ENCODE results near the gene SHE.

Gene SHE

DNA sequence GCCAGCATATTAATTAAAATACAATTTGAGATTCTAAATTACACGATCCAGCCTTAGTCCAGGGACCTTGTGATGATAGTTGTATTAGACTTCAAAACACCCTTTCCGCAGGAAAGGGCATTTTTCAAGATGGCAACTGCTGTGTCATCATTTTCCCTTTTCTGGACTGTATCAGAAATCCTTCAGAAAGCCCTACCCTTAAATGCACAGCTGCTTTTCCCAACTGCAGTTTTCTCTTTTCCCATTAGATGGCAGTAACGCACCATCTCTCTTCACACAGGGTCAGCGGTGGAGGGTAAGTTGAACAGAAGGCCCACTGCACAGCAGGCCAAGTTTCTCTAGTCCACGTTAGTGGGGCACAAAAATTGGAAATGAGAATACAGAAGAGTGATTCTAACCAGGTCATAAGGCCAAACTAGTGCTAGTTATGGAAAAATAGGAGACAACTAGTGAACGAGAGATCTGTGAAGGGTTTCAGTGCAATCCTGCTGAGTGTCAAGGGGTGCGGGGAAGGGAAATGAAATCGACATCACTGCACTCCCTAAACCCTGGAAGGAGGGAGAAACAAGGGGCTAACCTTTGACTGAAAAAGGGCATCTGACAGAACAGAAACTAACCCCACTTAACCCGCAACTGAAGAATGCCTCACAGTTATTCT is 22.3 kb downstream of the SHE start:
- peak; percentile 77 for DNase-seq (ENCODE audit: low spot score)

DNA sequence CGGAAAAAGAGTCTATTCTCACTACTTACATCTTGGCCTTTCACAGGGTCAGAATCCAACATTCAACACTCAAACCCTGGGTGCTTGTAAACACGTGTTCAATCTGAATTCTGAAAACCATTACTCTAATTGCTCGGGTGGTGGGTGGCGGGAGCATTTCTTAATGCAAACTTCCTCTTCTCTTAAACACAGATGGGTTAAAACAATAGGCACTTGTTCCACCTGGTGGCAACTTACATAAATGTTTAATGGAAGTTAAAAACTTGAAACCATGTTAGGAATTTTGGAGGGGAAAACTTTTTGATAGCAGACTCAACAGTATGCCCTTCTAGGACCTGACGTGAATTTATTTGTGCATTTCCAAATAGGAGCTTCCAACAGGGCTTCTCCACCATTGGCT is 23.6 kb downstream of the SHE start:
- DNase-seq (ENCODE audit: low spot score): no peak

DNA sequence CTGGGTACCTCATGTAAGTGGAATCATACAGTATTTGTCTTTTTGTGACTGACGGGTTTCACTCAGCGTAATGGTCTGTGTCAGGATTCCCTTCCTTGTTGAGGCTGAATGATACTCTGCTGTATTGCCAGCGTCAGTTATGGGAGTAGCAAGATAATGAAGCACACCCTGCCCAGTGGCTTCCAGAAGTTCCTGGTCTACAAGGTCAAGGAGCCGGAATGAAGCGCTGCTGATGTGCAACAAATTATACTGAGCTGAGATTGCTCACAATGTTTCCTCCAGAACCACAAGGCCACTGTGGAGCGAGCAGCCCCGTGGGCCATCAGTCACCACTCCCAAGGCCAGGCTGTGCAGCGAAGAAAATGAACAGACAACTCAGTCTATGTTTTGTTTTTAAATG is 24.2 kb downstream of the SHE start:
- DNase-seq (ENCODE audit: low spot score): no peak

DNA sequence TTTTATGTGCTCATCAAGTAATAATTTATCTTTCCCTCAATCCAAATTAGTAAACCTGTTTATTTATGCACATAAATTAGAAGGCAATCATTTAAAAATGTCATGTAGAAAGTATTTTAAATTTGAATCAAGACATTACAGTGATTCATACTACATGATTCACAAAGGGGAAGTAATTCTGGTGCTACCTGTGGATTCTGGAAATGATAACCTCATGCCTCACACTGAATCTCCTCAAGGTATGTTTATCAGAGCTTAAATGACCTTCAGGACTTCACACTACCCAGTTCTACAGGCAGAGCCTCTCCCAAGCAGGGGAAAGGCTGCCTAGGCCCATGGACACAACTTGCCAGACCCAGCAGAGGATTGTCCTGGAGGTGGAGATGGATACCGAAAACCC is 25.4 kb downstream of the SHE start:
- DNase-seq (ENCODE audit: low spot score): no peak

DNA sequence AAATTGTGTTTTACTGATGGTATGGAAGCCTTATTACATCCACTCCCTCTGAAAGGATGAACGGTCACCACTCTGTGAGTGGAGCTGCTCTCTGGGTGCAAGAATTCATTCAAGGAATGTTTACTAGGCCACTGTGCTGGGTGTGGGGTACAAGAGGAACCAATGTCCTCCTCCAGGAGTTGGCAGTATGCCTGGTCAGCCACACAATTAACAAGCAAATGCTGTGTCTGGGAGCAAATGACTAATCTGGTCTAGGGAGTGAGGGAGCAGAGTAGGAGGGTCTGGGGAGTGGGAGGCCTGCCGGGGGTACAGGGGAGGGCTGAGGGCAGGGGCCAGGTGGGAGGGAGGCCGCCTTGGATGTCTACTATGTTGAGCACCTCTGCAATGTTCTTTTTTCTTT is 27.4 kb downstream of the SHE start:
- peak; percentile 62 for DNase-seq (ENCODE audit: low spot score)

DNA sequence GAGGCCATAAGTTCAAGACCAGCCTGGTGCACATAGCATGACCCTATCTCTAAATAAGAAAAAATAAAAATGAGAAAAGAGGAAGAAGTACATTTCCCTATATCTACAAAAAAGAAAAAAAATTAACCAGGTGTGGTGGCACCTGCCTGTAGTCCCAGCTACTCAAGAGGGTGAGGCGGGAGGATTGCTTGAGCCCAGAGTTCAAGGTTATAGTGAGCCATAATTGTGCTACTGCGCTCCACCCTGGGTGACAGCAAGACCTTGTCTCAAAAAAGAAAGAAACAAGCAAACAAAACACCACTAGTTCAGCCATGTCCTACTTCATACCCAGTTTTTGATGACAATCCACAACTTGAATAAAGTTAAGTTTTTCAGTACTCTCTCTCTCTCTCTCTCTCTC is 30.9 kb downstream of the SHE start:
- DNase-seq (ENCODE audit: low spot score): no peak

DNA sequence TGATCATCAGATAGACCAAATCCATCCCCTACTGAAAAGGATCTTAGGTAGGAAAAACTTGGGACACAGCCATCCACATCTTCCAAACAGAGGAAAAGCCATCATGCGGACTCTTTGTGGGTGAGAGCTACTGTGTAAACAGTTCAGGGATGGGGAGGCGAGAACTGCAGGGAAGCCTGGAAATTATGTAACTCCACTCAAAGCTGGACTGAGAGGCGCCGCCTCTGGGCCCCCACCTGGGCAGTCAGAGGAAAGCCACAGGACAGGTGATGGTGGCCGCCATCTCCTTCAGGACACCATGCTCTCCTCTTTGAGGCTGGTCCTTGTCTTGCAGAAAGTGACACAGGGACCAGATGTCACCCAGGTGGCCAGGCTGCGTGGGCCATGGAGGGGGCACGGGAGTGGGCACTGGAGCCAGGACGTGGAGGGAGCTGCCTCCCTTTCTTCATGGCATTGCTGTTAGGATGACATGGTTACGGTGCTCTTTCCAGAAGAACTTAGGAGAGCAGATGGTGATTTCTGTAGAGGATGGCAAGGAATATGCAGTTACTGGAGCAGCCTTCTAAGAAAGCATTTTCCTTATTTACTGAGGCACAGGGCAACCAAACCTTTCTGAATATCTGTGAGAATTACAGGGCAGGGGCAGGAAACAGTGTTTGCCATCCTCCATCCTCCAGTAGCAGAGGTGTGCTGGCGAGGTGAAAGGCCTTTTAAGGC is 32.2 kb downstream of the SHE start:
- DNase-seq (ENCODE audit: low spot score): no peak

DNA sequence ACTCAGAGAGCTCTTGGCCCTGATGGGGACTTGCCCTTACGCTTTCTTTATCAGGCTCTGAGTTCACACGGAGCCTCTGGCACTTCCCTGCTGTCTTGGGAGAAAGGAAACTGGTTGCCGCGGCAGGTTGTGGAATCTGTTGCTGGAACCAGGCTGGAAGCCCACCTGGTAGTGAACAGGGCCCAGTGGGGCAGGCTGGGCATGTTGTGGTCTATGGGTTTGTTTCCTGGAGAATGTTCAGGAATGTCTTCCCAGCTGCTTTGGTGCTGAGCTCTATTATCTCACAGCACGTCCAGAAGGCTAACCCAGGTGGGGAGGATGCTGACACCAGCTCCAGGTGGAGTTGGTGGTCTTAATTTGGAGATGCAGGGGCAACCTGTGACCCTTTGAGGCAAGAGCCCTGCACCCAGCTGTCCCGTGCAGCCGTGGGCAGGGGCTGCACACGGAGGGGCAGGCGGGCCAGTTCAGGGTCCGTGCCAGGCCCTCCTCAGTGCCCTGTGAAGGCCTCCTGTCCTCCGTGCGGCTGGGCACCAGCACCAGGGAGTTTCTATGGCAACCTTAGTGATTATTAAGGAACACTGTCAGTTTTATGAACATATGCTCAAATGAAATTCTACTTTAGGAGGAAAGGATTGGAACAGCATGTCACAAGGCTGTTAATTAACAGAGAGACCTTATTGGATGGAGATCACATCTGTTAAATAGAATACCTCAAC is 33.5 kb downstream of the SHE start:
- no peak for DNase-seq (ENCODE audit: low spot score)

DNA sequence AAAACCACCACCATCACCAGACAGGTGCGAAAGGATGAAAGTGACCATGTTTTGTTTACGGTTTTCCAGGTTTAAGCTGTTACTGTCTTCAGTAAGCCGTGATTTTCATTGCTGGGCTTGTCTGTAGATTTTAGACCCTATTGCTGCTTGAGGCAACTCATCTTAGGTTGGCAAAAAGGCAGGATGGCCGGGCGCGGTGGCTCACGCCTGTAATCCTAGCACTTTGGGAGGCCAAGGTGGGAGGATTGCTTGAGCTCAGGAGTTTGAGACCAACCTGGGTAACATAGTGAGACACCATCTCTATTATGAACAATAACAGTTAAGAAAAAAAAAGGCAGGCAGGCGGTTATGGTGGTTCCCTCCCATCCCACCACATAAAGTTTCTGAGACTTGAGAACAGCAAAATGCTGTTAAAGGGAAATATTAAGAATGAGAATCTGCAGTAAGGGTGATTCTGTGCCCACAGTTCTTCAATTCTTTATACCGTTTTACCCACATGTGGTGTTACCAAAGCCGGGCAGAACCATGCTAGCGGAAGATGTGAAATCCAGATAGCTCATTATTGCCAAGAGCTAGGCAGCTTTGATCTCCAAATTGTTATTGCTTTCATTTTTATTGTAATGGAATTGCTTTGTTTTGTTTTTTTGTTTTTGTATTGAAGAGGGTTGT is 34.6 kb downstream of the SHE start:
- DNase-seq (ENCODE audit: low spot score): no peak

DNA sequence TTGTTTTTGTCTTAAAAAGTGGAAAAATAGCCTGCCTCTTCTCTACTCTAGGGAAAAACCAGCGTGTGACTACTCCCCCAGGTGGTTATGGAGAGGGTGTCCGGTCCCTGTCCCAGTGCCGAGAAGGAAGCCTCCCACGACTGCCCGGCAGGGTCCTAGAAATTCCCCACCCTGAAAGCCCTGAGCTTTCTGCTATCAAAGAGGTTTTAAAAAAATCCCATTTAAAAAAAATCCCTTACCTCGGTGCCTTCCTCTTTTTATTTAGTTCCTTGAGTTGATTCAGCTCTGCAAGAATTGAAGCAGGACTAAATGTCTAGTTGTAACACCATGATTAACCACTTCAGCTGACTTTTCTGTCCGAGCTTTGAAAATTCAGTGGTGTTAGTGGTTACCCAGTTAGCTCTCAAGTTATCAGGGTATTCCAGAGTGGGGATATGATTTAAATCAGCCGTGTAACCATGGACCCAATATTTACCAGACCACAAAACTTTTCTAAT is 35.2 kb downstream of the SHE start:
- DNase-seq (ENCODE audit: low spot score): no peak

DNA sequence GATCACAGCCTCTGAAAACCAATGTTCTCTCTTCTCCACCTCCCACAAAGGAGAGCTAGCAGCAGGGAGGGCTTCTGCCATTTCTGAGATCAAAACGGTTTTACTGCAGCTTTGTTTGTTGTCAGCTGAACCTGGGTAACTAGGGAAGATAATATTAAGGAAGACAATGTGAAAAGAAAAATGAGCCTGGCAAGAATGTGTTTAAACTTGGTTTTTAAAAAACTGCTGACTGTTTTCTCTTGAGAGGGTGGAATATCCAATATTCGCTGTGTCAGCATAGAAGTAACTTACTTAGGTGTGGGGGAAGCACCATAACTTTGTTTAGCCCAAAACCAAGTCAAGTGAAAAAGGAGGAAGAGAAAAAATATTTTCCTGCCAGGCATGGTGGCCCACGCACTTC is 36.0 kb downstream of the SHE start:
- DNase-seq (ENCODE audit: low spot score): no peak

DNA sequence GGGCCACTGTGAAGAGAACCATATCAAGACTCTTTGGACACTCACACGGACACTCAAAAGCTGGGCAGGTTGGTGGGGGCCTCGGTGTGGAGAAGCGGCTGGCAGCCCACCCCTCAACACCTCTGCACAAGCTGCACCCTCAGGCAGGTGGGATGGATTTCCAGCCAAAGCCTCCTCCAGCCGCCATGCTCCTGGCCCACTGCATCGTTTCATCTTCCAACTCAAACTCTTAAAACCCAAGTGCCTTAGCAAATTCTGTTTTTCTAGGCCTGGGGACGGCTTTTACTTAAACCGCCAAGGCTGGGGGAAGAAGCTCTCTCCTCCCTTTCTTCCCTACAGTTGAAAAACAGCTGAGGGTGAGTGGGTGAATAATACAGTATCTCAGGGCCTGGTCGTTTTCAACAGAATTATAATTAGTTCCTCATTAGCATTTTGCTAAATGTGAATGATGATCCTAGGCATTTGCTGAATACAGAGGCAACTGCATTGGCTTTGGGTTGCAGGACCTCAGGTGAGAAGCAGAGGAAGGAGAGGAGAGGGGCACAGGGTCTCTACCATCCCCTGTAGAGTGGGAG is 36.5 kb downstream of the SHE start:
- DNase-seq (ENCODE audit: low spot score): no peak

DNA sequence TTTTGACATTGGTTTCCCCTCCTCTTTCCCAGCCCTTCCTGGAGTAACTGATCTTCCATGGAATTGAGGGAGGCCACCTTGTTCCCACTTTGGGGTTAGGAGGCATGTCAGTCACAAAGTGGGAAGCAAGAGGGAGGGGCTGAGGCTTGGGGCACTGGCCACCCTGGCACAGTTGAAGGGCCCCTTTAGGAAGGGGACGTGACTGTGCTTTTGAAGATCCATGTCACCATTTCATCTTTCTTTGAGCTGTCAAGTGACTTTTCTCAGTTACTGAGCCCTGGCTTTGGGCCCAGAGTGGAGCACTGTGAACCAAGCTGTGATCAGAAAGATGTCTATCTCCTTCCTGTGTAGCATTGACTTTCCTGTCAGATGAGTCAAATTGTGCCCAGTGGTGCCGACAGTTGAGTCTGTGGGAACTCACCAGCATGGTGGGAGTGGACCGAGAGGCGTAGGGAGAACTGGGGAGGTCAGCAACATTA is 38.7 kb downstream of the SHE start:
- no peak for DNase-seq (ENCODE audit: low spot score)

DNA sequence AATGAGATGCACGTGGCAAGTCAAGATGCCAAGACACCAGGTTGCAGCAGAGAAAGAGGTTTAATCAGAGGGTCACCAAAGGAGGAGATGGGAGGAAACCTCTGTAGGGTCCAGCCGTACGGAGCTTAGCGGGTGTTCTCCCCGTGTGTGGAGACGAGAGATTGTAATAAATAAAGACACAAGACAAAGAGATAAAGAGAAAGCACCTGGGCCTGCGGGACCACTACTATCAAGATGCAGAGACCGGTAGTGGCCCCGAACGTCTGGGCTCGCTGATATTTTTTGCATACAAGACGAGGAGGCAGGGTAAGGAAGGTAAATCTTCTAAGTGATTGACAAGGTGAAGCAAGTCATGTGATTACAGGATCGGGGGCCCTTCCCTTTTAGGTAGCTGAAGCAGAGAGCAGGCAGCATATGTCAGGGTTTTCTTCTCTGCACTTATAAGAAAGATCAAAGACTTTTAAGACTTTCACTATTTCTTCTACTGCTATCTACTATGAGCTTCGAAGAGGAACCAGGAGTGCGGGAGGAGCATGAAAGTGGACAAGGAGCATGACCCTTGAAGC is 41.4 kb downstream of the SHE start:
- no peak for DNase-seq (ENCODE audit: low spot score)

DNA sequence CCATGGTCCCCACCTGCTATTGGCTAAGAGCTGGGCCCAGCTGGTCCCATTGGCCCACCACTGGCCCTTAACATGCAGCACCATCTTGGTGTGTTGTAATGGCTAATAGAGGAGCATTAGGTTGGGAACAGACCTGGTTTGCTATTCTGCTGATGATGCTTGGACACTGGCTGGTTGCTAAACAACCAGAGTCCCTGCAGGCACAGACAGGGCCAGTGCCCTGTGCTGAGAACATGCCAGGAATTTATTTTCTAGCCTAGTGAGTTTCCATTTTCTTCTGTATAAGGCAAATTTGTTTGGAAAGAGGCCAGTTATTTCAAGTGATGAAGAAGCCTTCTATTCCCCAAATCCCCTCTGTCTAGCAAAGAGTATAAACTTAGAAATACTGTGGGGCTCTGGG is 43.1 kb downstream of the SHE start:
- DNase-seq (ENCODE audit: low spot score): no peak

DNA sequence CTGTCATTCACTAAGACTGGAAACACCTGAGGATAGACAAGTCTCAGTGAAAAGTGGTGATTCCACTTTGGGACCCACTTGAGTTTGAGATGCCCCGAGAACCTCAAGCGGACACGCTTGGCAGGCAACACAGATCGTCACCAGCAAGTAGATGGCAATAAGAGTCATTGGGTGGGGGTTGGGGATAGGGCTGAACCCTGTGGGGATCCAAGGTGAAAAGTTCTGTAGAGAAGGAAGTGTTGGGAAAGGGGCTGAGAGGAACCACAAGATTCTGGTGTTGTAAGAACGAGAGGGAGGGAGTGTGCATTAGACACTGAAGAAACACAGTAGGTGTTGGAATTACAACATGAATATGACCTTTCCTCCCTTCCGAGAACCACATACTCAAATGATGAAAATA is 45.6 kb downstream of the SHE start:
- DNase-seq (ENCODE audit: low spot score): no peak

DNA sequence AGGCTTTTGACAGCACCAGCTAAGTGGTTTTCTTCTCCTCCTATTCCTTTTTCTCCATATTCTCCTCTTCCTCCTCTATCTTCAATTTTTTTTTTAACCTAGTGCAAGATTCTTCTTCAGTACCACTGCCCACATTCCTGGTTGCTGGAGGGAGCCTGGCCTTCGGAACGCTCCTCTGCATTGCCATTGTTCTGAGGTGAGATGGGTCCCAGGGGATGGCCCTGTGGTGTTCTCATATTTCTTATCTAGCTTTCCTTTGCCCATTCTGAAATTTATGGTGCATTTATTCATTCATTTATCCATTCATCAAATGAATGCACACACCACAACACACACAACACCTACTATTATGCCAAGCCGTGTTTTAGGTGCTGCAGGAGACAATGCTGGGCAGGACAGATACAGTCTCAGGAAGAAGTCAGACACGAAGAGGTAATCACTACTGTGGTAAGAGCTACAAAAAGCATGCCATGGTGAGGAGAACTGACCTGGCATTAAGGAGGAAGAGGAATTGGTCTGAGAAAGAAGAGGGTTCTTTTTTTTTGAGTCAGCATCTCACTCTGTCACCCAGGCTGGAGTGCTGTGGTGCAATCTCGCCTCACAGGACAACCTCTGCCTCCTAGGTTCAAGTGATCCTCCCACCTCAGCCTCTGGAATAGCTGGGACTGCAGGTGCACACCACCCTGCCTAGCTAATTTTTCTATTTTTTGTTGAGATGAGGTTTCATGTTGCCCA is 47.7 kb downstream of the SHE start:
- DNase-seq (ENCODE audit: low spot score): no peak

DNA sequence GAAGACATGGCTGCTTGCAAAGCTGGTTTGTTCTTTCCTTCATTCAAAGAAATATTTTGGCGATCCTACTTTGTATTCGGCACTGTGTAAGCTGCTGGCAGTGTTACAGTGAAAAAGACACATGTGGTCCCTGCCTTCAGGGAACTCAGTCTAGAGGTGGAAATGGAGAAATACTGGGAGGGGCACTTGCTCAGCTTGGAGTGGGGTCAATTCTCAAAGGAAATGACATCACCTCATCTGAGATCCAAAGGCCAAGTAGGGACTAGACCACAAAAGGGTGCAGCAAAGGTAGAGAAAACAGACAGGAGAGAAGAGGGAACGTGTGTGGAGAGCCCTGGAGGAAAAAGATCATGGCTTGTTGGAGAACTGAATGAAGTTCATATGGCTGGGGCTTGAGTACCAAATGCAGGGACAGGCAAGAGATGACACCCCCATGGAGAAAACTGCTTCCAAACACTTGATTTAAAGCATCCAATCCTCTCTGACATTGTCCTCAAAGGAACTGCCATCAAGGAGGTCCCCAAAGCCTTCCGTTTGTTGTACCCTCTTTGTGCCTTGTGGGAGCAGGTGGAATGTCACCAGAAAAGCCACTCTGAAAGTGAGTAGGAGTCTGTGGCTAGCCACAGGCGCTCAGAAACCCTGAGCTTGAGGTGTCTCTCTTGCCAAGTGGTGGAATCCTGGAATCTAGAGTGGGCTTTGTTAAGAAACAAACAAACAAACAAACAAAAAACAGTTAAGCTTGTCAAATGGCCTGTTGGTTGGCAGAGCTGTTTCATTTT is 48.4 kb downstream of the SHE start:
- no peak for DNase-seq (ENCODE audit: low spot score)

DNA sequence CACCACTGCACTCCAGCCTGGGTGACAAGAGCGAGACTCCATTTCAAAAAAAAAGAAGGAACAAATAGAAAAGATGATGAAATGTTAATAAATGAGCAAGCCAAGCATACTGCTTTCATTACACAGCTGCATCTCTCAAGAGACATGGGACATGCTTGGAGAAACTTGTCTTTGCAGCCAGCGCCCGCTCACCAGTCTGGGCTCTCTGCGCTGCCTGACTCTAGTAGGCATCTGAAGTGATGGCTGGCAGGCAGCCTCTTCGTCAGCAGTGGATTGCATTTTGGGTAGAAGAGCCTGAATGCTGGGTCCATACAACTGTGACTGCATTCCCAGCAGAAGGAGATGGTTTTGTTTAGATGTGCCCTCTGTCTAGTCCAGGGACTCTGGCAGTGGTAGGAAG is 49.1 kb downstream of the SHE start:
- no peak for DNase-seq (ENCODE audit: low spot score)

DNA sequence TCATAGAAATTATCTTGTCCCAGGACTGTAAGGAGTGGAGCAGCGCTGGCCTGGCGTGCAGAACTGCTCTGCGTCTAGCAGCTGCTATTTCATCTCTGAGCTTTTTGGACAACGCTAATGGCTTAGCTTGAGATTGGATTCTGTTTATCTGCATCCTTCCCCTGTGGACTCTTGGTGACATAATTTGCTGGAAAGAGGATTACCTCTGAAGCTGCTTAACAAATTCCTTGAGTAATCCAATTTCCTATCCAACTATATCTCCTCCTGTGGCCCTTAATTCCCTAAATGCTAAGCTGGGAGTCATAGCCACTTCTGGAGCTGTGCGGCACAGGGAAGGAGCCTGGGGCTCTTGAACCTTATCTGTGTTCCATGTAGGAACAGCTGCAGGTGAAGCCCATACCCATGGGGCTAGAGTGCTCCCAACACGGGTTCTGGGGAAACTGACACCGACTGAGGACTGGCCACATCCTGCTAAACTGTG is 53.8 kb downstream of the SHE start:
- DNase-seq (ENCODE audit: low spot score): no peak
